HUES64 (cell line): ENCODE data around the gene CNTNAP2.

Source experiments
- H3K27ac ChIP-seq: 2 replicates; pipeline ENCODE4 v1.7.0; 2013; ENCODE audit warnings: low read depth, low read length, inconsistent platforms
- H3K27me3 ChIP-seq: 2 replicates; pipeline ENCODE4 v1.6.1; 2013; ENCODE audit warnings: mild to moderate bottlenecking, low read length; ENCODE audit not compliant: insufficient read depth
- H3K36me3 ChIP-seq: 2 replicates; pipeline ENCODE4 v1.6.1; 2013; ENCODE audit warnings: mild to moderate bottlenecking, low read length; ENCODE audit not compliant: insufficient read depth
- H3K4me1 ChIP-seq: 2 replicates; pipeline ENCODE4 v1.6.1; 2013; ENCODE audit warnings: mild to moderate bottlenecking, low read length, moderate library complexity; ENCODE audit not compliant: insufficient read depth
- H3K4me3 ChIP-seq: 2 replicates; pipeline ENCODE4 v1.5.1; 2013; ENCODE audit warnings: mild to moderate bottlenecking, low read length, moderate library complexity
- H3K9ac ChIP-seq: 2 replicates; pipeline ENCODE4 v1.6.1; 2013; ENCODE audit warnings: mild to moderate bottlenecking, low read depth, low read length
- H3K9me3 ChIP-seq: 2 replicates; pipeline ENCODE4 v1.6.1; 2013; ENCODE audit warnings: low read depth, low read length; ENCODE audit not compliant: insufficient read depth
- WGBS: fragments of 150-250, 120-280 bp; methylation state at CpG from one replicate; pipeline ENCODE4 v1.1.7; 2013; ENCODE audit warnings: missing lambda C conversion rate; 5-methylcytosine and 5-hydroxymethylcytosine counted together

CNTNAP2 gene

GRCh38 chr7:147171013-147171391, 1054.4 kb downstream of the CNTNAP2 start:
- H3K27me3 ChIP-seq: no peaks in the 10 kb centered on the region
- H3K36me3 ChIP-seq: no peaks in the 10 kb centered on the region
- H3K27ac ChIP-seq: no peak overlapping the region
- no peaks in the 10 kb centered on the region for H3K4me1 ChIP-seq
- H3K9ac ChIP-seq: no peak overlapping the region
- H3K4me3 ChIP-seq: no peak overlapping the region
- 86% methylated on average over 5 of the region's 6 CpGs for WGBS
- H3K9me3 ChIP-seq: no peaks in the 10 kb centered on the region

- no peak overlapping the region for H3K27ac ChIP-seq
- H3K9ac ChIP-seq: no peak overlapping the region
- H3K27me3 ChIP-seq: no peaks in the 10 kb centered on the region
- H3K36me3 ChIP-seq: no peaks in the 10 kb centered on the region
- H3K9me3 ChIP-seq: no peaks in the 10 kb centered on the region
- no peak overlapping the region for H3K4me3 ChIP-seq
- no peaks in the 10 kb centered on the region for H3K4me1 ChIP-seq
These were observed 1057.3 kb downstream of the CNTNAP2 start for GRCh38 chr7:147173883-147174282.

DNA sequence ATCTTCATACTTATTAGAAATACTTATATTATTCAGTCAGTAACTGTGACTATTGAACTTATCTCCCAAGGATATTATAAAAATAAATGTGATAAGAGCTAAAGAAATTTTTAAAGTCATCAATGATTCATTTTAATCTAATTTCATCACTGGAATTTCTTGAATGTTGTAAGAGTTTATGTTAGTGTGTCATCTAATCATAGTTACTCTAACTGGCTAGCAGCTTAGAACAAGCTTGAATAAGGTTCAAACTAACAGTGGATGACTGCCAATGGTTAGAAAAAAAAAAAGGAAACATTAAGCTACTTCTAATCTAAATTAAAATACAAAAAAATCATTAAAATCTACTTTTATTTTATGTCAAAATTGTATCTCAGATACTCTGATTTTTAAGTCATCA, 1066.3 kb downstream of the CNTNAP2 start:
- no peak overlapping the region for H3K9ac ChIP-seq
- no peak overlapping the region for H3K4me3 ChIP-seq
- no peaks in the 10 kb centered on the region for H3K9me3 ChIP-seq
- no peaks in the 10 kb centered on the region for H3K27me3 ChIP-seq
- no peak overlapping the region for H3K27ac ChIP-seq
- no peaks in the 10 kb centered on the region for H3K36me3 ChIP-seq
- H3K4me1 ChIP-seq: no peaks in the 10 kb centered on the region

DNA sequence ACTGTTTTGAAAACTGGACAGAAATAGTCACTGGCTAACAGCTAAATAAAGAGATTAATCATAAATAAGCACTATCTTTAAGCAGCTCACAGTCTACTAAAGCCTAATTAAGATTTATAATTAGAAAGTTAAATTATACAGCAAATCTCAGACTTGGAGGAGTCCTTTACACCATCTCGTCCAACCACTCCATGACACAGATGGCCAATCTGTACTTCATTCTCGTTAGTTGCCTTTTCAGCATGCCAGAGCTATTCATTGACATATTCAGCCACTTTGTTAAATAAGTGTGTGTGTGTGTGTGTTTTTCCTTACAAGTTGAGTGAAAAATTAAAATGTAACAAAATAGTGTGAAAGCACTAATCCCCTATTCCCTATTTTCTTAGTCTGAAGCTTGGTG, 1066.7 kb downstream of the CNTNAP2 start:
- 100% methylated on average over 2 of the region's 2 CpGs for WGBS

DNA sequence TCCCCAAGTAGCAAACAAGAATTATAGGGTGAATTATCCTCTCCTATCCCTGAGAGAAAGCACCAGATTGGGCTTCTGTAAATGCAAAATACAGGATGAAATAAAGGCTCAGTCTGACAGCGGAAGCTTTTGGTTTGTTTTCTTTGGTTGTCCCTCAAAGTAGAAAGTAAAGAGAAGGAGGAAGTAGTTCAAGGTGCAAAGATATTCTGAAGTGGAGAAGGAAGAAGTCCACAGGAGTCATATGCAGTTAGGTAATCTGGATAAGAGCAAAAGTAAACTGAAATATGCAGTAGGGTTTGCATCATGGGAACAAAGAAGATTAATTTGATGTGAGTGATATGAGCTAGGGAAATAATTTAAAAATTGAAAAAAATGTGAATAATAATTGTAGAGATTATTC, 1071.9 kb downstream of the CNTNAP2 start:
- Histone ChIP-seq H3K9me3 (no peaks in the 10 kb centered on the region), H3K36me3 (no peaks in the 10 kb centered on the region), H3K4me1 (peaks cover 4% of the 10 kb centered on the region; the same call in 1 of the 2 replicates), H3K9ac (no peak overlapping the region), H3K27ac (no peak overlapping the region), H3K4me3 (no peak overlapping the region), H3K27me3 (no peaks in the 10 kb centered on the region)
- WGBS: 95% methylated on average over 1 of the region's 1 CpG

More for the DNA sequence above, 1066.7 kb downstream of the CNTNAP2 start:
- no peak overlapping the region for H3K9ac ChIP-seq
- no peaks in the 10 kb centered on the region for H3K27me3 ChIP-seq
- no peaks in the 10 kb centered on the region for H3K36me3 ChIP-seq
- H3K27ac ChIP-seq: no peak overlapping the region
- no peaks in the 10 kb centered on the region for H3K4me1 ChIP-seq
- no peak overlapping the region for H3K4me3 ChIP-seq
- H3K9me3 ChIP-seq: no peaks in the 10 kb centered on the region

GRCh38 chr7:147193476-147193875, 1076.9 kb downstream of the CNTNAP2 start:
- H3K9me3 ChIP-seq: no peaks in the 10 kb centered on the region
- H3K9ac ChIP-seq: no peak overlapping the region
- peaks cover 6% of the 10 kb centered on the region; the same call in 1 of the 2 replicates for H3K4me1 ChIP-seq
- H3K27ac ChIP-seq: no peak overlapping the region
- no peak overlapping the region for H3K4me3 ChIP-seq
- no peaks in the 10 kb centered on the region for H3K27me3 ChIP-seq
- no peaks in the 10 kb centered on the region for H3K36me3 ChIP-seq

GRCh38 chr7:147196481-147196880, 1079.9 kb downstream of the CNTNAP2 start:
- Histone ChIP-seq H3K27ac (no peak overlapping the region), H3K9me3 (no peaks in the 10 kb centered on the region), H3K9ac (no peak overlapping the region), H3K4me1 (peaks cover 6% of the 10 kb centered on the region; the same call in 1 of the 2 replicates), H3K27me3 (no peaks in the 10 kb centered on the region), H3K4me3 (no peak overlapping the region), H3K36me3 (no peaks in the 10 kb centered on the region)
- 96% methylated on average over 5 of the region's 5 CpGs for WGBS

DNA sequence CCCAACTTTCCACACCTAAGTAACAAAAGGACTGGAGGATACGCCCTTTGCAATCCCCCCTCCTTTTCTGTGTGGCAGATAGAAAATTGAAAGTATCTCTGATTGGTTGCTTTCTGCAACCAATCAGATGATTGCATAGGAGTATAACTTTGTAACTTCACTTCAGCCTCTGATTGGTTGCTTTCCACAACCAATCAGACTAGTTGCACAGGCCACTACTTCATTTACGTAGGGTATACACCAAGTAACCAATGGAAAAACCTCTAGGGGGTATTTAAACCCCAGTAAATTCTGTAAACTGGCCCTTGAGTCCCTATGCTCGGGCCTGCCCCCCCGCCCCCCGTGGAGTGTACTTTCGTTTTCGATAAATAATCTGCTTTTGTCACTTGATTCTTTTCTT, 1080.4 kb downstream of the CNTNAP2 start:
- H3K36me3 ChIP-seq: no peaks in the 10 kb centered on the region
- H3K27ac ChIP-seq: no peak overlapping the region
- peaks cover 6% of the 10 kb centered on the region; the same call in 1 of the 2 replicates for H3K4me1 ChIP-seq
- no peak overlapping the region for H3K9ac ChIP-seq
- no peak overlapping the region for H3K4me3 ChIP-seq
- WGBS: 97% methylated on average over 7 of the region's 7 CpGs
- no peaks in the 10 kb centered on the region for H3K9me3 ChIP-seq
- H3K27me3 ChIP-seq: no peaks in the 10 kb centered on the region

DNA sequence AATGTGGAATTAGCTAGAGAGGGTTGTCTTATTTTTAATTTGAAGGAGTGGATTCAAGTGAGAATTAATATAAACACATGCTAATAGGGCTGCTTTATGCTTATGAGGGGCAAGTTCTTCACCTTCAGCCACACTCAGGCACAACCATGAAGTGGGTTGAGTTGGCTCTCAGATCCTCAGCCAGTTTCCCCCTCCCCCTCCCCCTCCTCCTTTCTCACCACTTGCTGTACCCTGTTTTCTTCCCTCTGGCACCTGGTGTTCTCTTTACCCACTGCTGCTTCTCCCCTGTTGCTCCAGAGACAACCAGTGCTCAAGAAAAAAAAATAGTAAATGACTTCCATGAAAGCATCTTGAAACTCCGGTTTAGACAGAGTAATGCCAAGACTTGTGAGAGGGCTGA, 1083.3 kb downstream of the CNTNAP2 start:
- 85% methylated on average over 1 of the region's 1 CpG for WGBS
- H3K9me3 ChIP-seq: no peaks in the 10 kb centered on the region
- H3K4me1 ChIP-seq: no peaks in the 10 kb centered on the region
- H3K27me3 ChIP-seq: no peaks in the 10 kb centered on the region
- H3K27ac ChIP-seq: no peak overlapping the region
- no peak overlapping the region for H3K4me3 ChIP-seq
- H3K36me3 ChIP-seq: no peaks in the 10 kb centered on the region
- H3K9ac ChIP-seq: no peak overlapping the region

GRCh38 chr7:147207988-147208387, 1091.4 kb downstream of the CNTNAP2 start:
- Histone ChIP-seq H3K36me3 (no peaks in the 10 kb centered on the region), H3K27me3 (no peaks in the 10 kb centered on the region), H3K9ac (no peak overlapping the region), H3K9me3 (no peaks in the 10 kb centered on the region), H3K4me1 (peaks cover 7% of the 10 kb centered on the region; the same call in 1 of the 2 replicates), H3K27ac (no peak overlapping the region), H3K4me3 (no peak overlapping the region)
- no CpG with 5 or more reads among the region's 1 CpG for WGBS

- WGBS: 94% methylated on average over 2 of the region's 2 CpGs
These were observed 1114.7 kb downstream of the CNTNAP2 start for GRCh38 chr7:147231275-147231674.

DNA sequence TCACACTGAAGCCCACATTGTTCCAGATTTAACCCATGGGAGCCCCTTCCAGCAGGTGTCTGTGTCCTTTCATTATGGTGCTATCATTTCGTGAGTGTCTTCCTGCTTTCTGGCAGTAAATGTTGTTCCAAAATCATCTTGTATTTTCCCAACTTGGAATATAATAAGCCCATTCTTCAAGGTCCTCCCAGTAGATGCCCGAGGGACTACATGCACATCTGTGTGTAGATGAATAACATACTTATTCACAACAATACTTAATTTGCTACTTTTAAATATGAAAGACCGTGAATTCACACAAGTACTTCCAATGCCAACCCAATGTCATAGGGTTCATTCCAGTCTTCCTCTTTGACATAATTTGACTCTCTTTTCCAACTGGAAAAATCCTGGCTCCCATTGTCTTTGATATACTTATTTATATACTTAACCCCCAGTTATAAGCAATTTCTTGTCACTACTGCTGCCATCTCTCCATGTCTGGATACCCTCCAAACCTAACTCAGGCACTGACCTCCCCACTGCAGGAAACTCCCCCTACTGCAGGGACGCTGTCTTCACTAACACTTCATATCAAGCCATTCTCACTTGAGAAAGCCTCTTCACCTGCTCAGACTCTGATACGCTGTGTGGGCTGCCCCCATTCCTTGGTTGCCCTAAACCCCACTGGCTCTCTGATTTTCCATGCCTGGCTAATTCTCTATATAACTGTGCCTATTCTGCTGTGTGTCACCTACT, 1119.2 kb downstream of the CNTNAP2 start:
- 92% methylated on average over 4 of the region's 5 CpGs for WGBS
- Histone ChIP-seq H3K9ac (no peak overlapping the region), H3K27ac (no peak overlapping the region), H3K9me3 (no peaks in the 10 kb centered on the region), H3K36me3 (no peaks in the 10 kb centered on the region), H3K4me1 (no peaks in the 10 kb centered on the region), H3K27me3 (no peaks in the 10 kb centered on the region), H3K4me3 (no peak overlapping the region)

More at GRCh38 chr7:147231275-147231674, 1114.7 kb downstream of the CNTNAP2 start:
- no peak overlapping the region for H3K27ac ChIP-seq
- no peaks in the 10 kb centered on the region for H3K4me1 ChIP-seq
- H3K36me3 ChIP-seq: no peaks in the 10 kb centered on the region
- no peaks in the 10 kb centered on the region for H3K9me3 ChIP-seq
- H3K9ac ChIP-seq: no peak overlapping the region
- no peak overlapping the region for H3K4me3 ChIP-seq
- H3K27me3 ChIP-seq: no peaks in the 10 kb centered on the region
